GM18526 (cell line): ENCODE results near the gene PTDSS2.

Experiments used
- POLR2A ChIP-seq: IDR thresholded peaks from 3 replicates; pipeline ENCODE4 v1.6.1; 2011; ENCODE audit not compliant: insufficient read length; ENCODE audit errors: extremely low read depth

The PTDSS2 gene

GRCh38 chr11:506995-507726 is 57.1 kb downstream of the PTDSS2 start, which contains the start of gene RNH1:
RNH1 (minus strand) TSS chr11:507242; CDS start chr11:502162, 5,080 bp downstream.
- peak; percentile 63 for TF ChIP-seq POLR2A

- TF ChIP-seq POLR2A = no peak
Observed at GRCh38 chr11:507727-508515, 57.8 kb downstream of the PTDSS2 start.

GRCh38 chr11:508956-509355 is 58.9 kb downstream of the PTDSS2 start:
- TF ChIP-seq POLR2A = no peak

- TF ChIP-seq POLR2A = no peak
Observed at GRCh38 chr11:512761-513595, 62.9 kb downstream of the PTDSS2 start.

GRCh38 chr11:514606-515005 is 64.5 kb downstream of the PTDSS2 start:
- no peak for TF ChIP-seq POLR2A

- no peak for TF ChIP-seq POLR2A
Observed at GRCh38 chr11:515131-515530, 65.1 kb downstream of the PTDSS2 start.

- no peak for TF ChIP-seq POLR2A
Observed at GRCh38 chr11:516400-516799, 66.3 kb downstream of the PTDSS2 start.

GRCh38 chr11:518463-519202 is 68.6 kb downstream of the PTDSS2 start:
- TF ChIP-seq POLR2A = peak; percentile 37

DNA sequence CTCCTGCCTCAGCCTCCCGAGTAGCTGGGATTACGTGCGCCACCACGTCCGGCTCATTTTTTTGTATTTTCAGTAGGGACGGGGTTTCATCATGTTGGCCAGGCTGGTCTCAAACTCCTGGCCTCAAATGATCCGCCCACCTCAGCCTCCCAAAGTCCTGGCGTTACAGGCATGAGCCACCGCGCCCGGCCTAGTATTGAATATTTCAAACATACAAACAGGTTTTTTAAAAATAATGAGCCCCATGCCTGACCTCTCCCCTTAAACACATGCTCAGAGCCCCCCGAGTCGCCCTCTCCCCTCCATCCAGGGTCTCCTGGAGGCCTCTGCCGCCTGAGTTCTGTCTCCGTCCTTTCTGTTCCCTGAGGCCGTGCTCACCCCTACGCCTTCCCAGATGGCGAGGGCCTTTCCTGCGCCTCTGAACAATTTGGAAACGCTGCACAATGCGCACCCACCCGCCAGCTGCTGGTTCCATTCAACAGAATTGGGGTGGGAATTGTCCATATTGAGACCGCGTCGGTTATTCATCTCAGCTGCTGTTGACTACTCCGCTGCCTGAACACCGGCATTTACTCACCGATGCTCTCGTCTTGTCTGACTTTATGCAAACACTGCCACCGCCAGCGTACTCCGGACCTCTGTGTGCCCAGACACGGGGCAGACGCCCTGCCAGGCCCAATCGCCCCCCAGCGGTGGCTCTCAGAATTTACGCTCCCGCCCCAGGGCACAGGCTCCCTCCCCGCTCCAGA is 70.5 kb downstream of the PTDSS2 start:
- TF ChIP-seq POLR2A = no peak

- TF ChIP-seq POLR2A = no peak
Observed at GRCh38 chr11:521177-521688, 71.2 kb downstream of the PTDSS2 start.

- no peak for TF ChIP-seq POLR2A
Observed at GRCh38 chr11:526192-526591, 76.1 kb downstream of the PTDSS2 start.

DNA sequence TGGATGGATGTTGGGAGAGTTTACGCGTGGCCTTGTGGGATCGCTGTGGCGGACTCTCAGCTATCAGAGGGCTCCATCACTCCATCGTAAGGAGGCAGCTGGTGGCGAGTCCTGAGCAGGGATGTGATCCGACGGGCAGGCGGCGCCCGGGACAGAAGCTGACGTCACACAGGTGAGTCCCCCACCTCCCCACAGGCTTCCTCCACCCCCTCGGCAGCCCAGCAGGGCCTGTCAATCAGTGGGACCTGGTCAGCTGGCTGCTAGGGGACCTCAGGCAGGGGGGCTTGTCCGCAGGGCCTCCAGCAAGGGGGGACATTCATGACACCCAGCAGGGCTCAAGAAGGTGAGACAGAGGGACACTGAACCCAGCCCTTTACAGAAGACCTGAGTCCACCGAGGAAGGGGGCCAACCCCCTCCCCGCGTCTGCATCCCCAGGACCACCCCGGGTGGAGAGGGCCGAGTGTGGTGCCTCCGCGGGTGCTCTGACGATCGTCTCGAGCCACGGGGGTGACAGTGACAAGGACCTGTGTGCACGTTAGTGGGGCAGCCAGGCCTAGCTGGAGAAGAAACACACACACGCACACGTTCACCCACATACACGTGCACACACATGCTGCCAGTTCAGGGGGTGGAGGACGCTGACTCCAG is 78.2 kb downstream of the PTDSS2 start:
- TF ChIP-seq POLR2A = no peak

DNA sequence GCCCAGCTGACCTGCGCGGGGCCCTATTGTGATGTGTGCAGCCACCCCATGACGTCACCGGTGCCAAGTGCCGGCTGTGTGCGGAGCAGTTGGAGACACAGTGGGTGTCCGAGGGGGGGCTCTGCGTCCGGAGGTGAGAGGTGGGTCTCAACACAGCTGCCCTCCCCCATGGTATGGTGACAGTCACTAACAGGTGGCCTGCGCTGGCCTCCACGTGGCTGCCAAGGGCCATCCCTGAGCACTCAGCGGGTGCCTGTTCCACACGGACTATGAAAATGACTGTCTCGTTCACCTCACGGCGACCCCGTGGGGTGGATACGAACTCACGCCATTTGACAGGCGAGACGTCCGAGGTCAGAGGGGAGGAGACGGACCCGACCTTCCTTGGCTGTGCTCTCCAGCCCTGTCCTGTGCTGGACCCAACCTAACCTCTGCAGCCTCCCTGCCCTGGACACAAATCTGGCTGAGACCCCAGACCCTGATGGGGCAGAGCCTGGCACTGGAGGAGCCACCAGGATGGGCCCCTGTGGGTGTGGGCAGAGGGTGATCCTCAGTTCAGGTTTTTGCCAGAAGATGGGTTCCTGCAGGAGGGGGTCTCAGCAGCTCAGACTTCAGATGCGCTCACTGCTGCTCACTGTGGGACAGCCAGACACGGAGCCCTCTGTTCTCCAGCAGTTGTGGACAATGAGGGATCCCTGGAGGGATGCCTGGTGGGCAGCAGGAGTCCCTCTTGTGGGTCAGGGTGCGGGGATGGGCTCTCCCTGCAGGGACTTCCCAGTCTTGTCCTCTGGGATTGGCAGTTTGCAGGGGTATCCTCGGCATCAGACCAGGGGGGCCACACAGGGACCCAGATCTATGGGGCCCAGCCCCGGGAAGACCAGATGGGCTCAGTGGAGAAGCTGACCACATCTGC is 79.0 kb downstream of the PTDSS2 start:
- no peak for TF ChIP-seq POLR2A
